SK-N-SH (cell line): ENCODE measurements around the gene PAMR1.

Source experiments
- CTCF ChIP-seq: fragments of 200-600 bp; sonication (generic); IDR thresholded peaks from 2 replicates; pipeline ENCODE4 v1.6.1; 2017; ENCODE audit warnings: antibody characterized with exemption, mild to moderate bottlenecking, moderate library complexity
- EZH2phosphoT487 ChIP-seq: fragments of 200-600 bp; sonication (generic); IDR thresholded peaks from 2 replicates; pipeline ENCODE4 v1.6.1; 2017; ENCODE audit warnings: low read depth, mixed run types, mild to moderate bottlenecking, antibody characterized with exemption, moderate library complexity, borderline replicate concordance
- POLR2AphosphoS5 ChIP-seq: IDR thresholded peaks from 2 replicates; pipeline ENCODE4 v1.6.1; 2012; ENCODE audit warnings: low read depth, low read length
- REST ChIP-seq: IDR thresholded peaks from 2 replicates; pipeline ENCODE4 v1.6.1; 2012; ENCODE audit warnings: mild to moderate bottlenecking, low read depth, low read length, moderate library complexity
- SMC3 ChIP-seq: IDR thresholded peaks from 2 replicates; pipeline ENCODE4 v1.6.1; 2012; ENCODE audit warnings: low read depth, low read length, improper control_type of control experiment

- TF ChIP-seq CTCF (no peak), POLR2AphosphoS5 (no peak), SMC3 (no peak), EZH2phosphoT487 (no peak), REST (no peak)
Measured at GRCh38 chr11:35524780-35525179, 636 bp downstream of the PAMR1 start.
